ENCODE data around the gene MT1G. TPM values are rescaled to one million over a fixed set of nuclear protein-coding genes. Genes with fewer than 3 reads are reported as not detected.
A peak's percentile ranks its signal among the peaks of the same experiment; 100 is the strongest.
"Not testable (repeated sequence)": the region's sequence is repeated elsewhere in the genome, so short reads cannot be mapped to it uniquely, and the experiment has no call there.

Gene MT1G
- total RNA-seq: not detected

GRCh38 chr16:56667581-56668571 lies at the start of gene MT1G:
Gene MT1G (minus strand): TSS chr16:56668065. CDS start chr16:56667993, 72 bp downstream.
- H3K9me3 ChIP-seq (ENCODE audit: control insufficient read depth in 3 of 3, low read length in 3 of 3): no peaks in the 10 kb centered on the region
- H3K27ac ChIP-seq (ENCODE audit: low read depth, low read length): no peak within 1 kb of the TSS
- H3K4me3 ChIP-seq (ENCODE audit: low read length in 3 of 3): peak within 1 kb of the TSS; percentile 22 to 48 (median 35)
- peak within 1 kb of the TSS in 2 of 3 donors; percentile 10 to 33 for H3K9ac ChIP-seq (ENCODE audit: low read depth in 1 of 3, low read length in 3 of 3)
- no peaks in the 10 kb centered on the region for H3K36me3 ChIP-seq (ENCODE audit: control insufficient read depth in 3 of 3, insufficient read depth in 3 of 3, low read length in 3 of 3)
- peaks cover 30 to 55% (median 49%) of the 10 kb centered on the region in 3 donors for H3K27me3 ChIP-seq (ENCODE audit: control insufficient read depth in 3 of 3, insufficient read depth in 3 of 3, low read length in 3 of 3)
- peaks cover under 1 to 11% (median 8%) of the 10 kb centered on the region in 3 donors for H3K4me1 ChIP-seq (ENCODE audit: control insufficient read depth in 3 of 3, insufficient read depth in 3 of 3, low read length in 3 of 3)

GRCh38 chr16:56717532-56717931 lies 49.7 kb upstream of the MT1G start:
- not testable (repeated sequence) for H3K4me1 ChIP-seq (ENCODE audit: control insufficient read depth in 3 of 3, insufficient read depth in 3 of 3, low read length in 3 of 3); H3K4me3 ChIP-seq (ENCODE audit: low read length in 3 of 3); H3K9ac ChIP-seq (ENCODE audit: low read depth in 1 of 3, low read length in 3 of 3)

GRCh38 chr16:56716761-56717160 lies 48.9 kb upstream of the MT1G start:
- H3K4me3 ChIP-seq (ENCODE audit: low read length in 3 of 3): no peak overlapping the region
- H3K4me1 ChIP-seq (ENCODE audit: control insufficient read depth in 3 of 3, insufficient read depth in 3 of 3, low read length in 3 of 3): no peaks in the 10 kb centered on the region
- no peak overlapping the region for H3K27ac ChIP-seq (ENCODE audit: low read depth, low read length)
- no peaks in the 10 kb centered on the region for H3K27me3 ChIP-seq (ENCODE audit: control insufficient read depth in 3 of 3, insufficient read depth in 3 of 3, low read length in 3 of 3)
- H3K36me3 ChIP-seq (ENCODE audit: control insufficient read depth in 3 of 3, insufficient read depth in 3 of 3, low read length in 3 of 3): no peaks in the 10 kb centered on the region
- no peaks in the 10 kb centered on the region for H3K9me3 ChIP-seq (ENCODE audit: control insufficient read depth in 3 of 3, low read length in 3 of 3)
- no peak overlapping the region for H3K9ac ChIP-seq (ENCODE audit: low read depth in 1 of 3, low read length in 3 of 3)

More at GRCh38 chr16:56717532-56717931, 49.7 kb upstream of the MT1G start:
- not testable (repeated sequence) for H3K9me3 ChIP-seq (ENCODE audit: control insufficient read depth in 3 of 3, low read length in 3 of 3); H3K36me3 ChIP-seq (ENCODE audit: control insufficient read depth in 3 of 3, insufficient read depth in 3 of 3, low read length in 3 of 3); H3K27ac ChIP-seq (ENCODE audit: low read depth, low read length); H3K27me3 ChIP-seq (ENCODE audit: control insufficient read depth in 3 of 3, insufficient read depth in 3 of 3, low read length in 3 of 3)

- H3K27me3 ChIP-seq (ENCODE audit: control insufficient read depth in 3 of 3, insufficient read depth in 3 of 3, low read length in 3 of 3): no peaks in the 10 kb centered on the region
- no peaks in the 10 kb centered on the region for H3K4me1 ChIP-seq (ENCODE audit: control insufficient read depth in 3 of 3, insufficient read depth in 3 of 3, low read length in 3 of 3)
- H3K4me3 ChIP-seq (ENCODE audit: low read length in 3 of 3): no peak overlapping the region
- H3K27ac ChIP-seq (ENCODE audit: low read depth, low read length): no peak overlapping the region
- H3K36me3 ChIP-seq (ENCODE audit: control insufficient read depth in 3 of 3, insufficient read depth in 3 of 3, low read length in 3 of 3): no peaks in the 10 kb centered on the region
- no peaks in the 10 kb centered on the region for H3K9me3 ChIP-seq (ENCODE audit: control insufficient read depth in 3 of 3, low read length in 3 of 3)
- H3K9ac ChIP-seq (ENCODE audit: low read depth in 1 of 3, low read length in 3 of 3): no peak overlapping the region
These were observed 47.3 kb upstream of the MT1G start for GRCh38 chr16:56715126-56715525.

- no peaks in the 10 kb centered on the region for H3K27me3 ChIP-seq (ENCODE audit: control insufficient read depth in 3 of 3, insufficient read depth in 3 of 3, low read length in 3 of 3)
- H3K4me3 ChIP-seq (ENCODE audit: low read length in 3 of 3): no peak overlapping the region
- H3K9me3 ChIP-seq (ENCODE audit: control insufficient read depth in 3 of 3, low read length in 3 of 3): no peaks in the 10 kb centered on the region
- no peaks in the 10 kb centered on the region for H3K36me3 ChIP-seq (ENCODE audit: control insufficient read depth in 3 of 3, insufficient read depth in 3 of 3, low read length in 3 of 3)
- no peak overlapping the region for H3K27ac ChIP-seq (ENCODE audit: low read depth, low read length)
- no peak overlapping the region for H3K9ac ChIP-seq (ENCODE audit: low read depth in 1 of 3, low read length in 3 of 3)
- no peaks in the 10 kb centered on the region for H3K4me1 ChIP-seq (ENCODE audit: control insufficient read depth in 3 of 3, insufficient read depth in 3 of 3, low read length in 3 of 3)
These were observed 45.9 kb upstream of the MT1G start for GRCh38 chr16:56713794-56714193.

- no peaks in the 10 kb centered on the region for H3K9me3 ChIP-seq (ENCODE audit: control insufficient read depth in 3 of 3, low read length in 3 of 3)
- H3K4me3 ChIP-seq (ENCODE audit: low read length in 3 of 3): no peak overlapping the region
- no peak overlapping the region for H3K27ac ChIP-seq (ENCODE audit: low read depth, low read length)
- H3K9ac ChIP-seq (ENCODE audit: low read depth in 1 of 3, low read length in 3 of 3): no peak overlapping the region
- H3K27me3 ChIP-seq (ENCODE audit: control insufficient read depth in 3 of 3, insufficient read depth in 3 of 3, low read length in 3 of 3): no peaks in the 10 kb centered on the region
- no peaks in the 10 kb centered on the region for H3K4me1 ChIP-seq (ENCODE audit: control insufficient read depth in 3 of 3, insufficient read depth in 3 of 3, low read length in 3 of 3)
- H3K36me3 ChIP-seq (ENCODE audit: control insufficient read depth in 3 of 3, insufficient read depth in 3 of 3, low read length in 3 of 3): no peaks in the 10 kb centered on the region
These were observed 44.0 kb upstream of the MT1G start for GRCh38 chr16:56711862-56712261.

GRCh38 chr16:56710181-56710737 lies 42.4 kb upstream of the MT1G start:
- Histone ChIP-seq H3K9ac (ENCODE audit: low read depth in 1 of 3, low read length in 3 of 3) (no peak overlapping the region), H3K36me3 (ENCODE audit: control insufficient read depth in 3 of 3, insufficient read depth in 3 of 3, low read length in 3 of 3) (no peaks in the 10 kb centered on the region), H3K27ac (ENCODE audit: low read depth, low read length) (no peak overlapping the region), H3K9me3 (ENCODE audit: control insufficient read depth in 3 of 3, low read length in 3 of 3) (no peaks in the 10 kb centered on the region), H3K4me1 (ENCODE audit: control insufficient read depth in 3 of 3, insufficient read depth in 3 of 3, low read length in 3 of 3) (no peaks in the 10 kb centered on the region), H3K27me3 (ENCODE audit: control insufficient read depth in 3 of 3, insufficient read depth in 3 of 3, low read length in 3 of 3) (no peaks in the 10 kb centered on the region), H3K4me3 (ENCODE audit: low read length in 3 of 3) (no peak overlapping the region)

- no peaks in the 10 kb centered on the region for H3K9me3 ChIP-seq (ENCODE audit: control insufficient read depth in 3 of 3, low read length in 3 of 3)
- H3K9ac ChIP-seq (ENCODE audit: low read depth in 1 of 3, low read length in 3 of 3): no peak overlapping the region
- no peaks in the 10 kb centered on the region for H3K36me3 ChIP-seq (ENCODE audit: control insufficient read depth in 3 of 3, insufficient read depth in 3 of 3, low read length in 3 of 3)
- no peaks in the 10 kb centered on the region for H3K4me1 ChIP-seq (ENCODE audit: control insufficient read depth in 3 of 3, insufficient read depth in 3 of 3, low read length in 3 of 3)
- H3K27ac ChIP-seq (ENCODE audit: low read depth, low read length): no peak overlapping the region
- H3K27me3 ChIP-seq (ENCODE audit: control insufficient read depth in 3 of 3, insufficient read depth in 3 of 3, low read length in 3 of 3): no peaks in the 10 kb centered on the region
- H3K4me3 ChIP-seq (ENCODE audit: low read length in 3 of 3): no peak overlapping the region
These were observed 41.7 kb upstream of the MT1G start for GRCh38 chr16:56709443-56710040.

- Histone ChIP-seq H3K4me3 (ENCODE audit: low read length in 3 of 3) (no peak overlapping the region), H3K36me3 (ENCODE audit: control insufficient read depth in 3 of 3, insufficient read depth in 3 of 3, low read length in 3 of 3) (no peaks in the 10 kb centered on the region), H3K9ac (ENCODE audit: low read depth in 1 of 3, low read length in 3 of 3) (no peak overlapping the region), H3K27me3 (ENCODE audit: control insufficient read depth in 3 of 3, insufficient read depth in 3 of 3, low read length in 3 of 3) (no peaks in the 10 kb centered on the region), H3K4me1 (ENCODE audit: control insufficient read depth in 3 of 3, insufficient read depth in 3 of 3, low read length in 3 of 3) (no peaks in the 10 kb centered on the region), H3K9me3 (ENCODE audit: control insufficient read depth in 3 of 3, low read length in 3 of 3) (no peaks in the 10 kb centered on the region), H3K27ac (ENCODE audit: low read depth, low read length) (no peak overlapping the region)
These were observed 40.9 kb upstream of the MT1G start for GRCh38 chr16:56708525-56709442.
